HG03097 (cell line): ENCODE results near the gene HOXC9.

Source experiments
- ATAC-seq: cut with Tn5 transposase; IDR thresholded peaks from one replicate; pipeline ENCODE4 v1.9.1; 2021; ENCODE audit not compliant: unreplicated experiment, low FRiP score

Gene HOXC9

DNA sequence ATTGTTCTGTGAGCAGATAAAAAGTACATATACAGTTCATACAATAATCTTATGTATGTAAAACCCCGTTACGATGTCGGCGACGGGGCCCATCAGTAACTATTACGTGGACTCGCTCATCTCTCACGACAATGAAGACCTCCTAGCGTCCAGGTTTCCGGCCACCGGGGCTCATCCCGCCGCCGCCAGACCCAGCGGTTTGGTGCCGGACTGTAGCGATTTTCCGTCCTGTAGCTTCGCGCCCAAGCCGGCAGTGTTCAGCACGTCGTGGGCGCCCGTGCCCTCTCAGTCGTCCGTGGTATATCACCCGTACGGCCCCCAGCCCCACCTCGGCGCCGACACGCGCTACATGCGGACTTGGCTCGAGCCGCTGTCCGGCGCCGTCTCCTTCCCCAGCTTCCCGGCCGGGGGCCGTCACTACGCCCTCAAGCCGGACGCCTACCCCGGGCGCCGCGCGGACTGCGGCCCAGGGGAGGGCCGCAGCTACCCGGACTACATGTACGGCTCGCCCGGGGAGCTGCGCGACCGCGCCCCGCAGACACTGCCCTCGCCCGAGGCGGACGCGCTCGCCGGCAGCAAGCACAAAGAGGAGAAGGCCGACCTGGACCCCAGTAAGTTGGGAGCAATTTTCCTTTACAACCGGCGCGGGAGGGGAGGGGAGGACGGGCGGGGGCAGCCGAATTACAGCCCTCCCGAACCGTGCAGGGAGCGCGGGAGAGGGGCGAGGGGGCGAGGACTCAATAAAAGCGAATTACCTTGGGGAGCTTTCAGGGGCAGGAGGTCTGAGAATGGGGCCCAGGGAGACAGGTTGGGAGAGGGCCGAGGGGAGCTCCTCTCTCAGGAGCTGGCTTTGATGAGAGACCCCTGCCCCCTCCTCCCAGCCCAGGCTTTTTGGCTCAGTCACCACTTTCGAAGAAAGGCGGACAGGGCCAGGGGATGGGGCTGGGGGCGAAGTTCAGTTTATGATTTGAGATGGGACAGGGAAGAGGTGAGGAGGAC is at the start of gene HOXC9:
Gene HOXC9, plus strand, starts transcription at position 46 of the 999 bp plus-strand sequence. Its CDS starts 28 bp downstream, at position 74.
- ATAC-seq = no peak

DNA sequence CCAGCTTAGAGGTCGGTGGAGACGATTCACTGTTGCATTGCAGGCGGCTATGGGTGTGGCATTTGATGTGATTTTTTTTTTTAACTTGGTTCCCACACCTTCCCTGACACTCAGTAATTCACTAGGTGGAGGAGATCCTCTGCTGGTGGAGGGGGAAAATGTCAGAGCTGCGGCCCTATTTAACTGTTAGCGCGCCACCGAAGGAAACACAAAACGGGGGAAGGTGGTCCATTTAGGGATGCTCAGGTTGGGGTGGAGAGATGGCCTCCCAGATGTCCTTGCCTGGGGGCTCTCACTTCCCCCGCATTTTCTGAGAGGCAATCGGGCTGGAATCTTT is 49.6 kb upstream of the HOXC9 start:
- ATAC-seq = no peak

DNA sequence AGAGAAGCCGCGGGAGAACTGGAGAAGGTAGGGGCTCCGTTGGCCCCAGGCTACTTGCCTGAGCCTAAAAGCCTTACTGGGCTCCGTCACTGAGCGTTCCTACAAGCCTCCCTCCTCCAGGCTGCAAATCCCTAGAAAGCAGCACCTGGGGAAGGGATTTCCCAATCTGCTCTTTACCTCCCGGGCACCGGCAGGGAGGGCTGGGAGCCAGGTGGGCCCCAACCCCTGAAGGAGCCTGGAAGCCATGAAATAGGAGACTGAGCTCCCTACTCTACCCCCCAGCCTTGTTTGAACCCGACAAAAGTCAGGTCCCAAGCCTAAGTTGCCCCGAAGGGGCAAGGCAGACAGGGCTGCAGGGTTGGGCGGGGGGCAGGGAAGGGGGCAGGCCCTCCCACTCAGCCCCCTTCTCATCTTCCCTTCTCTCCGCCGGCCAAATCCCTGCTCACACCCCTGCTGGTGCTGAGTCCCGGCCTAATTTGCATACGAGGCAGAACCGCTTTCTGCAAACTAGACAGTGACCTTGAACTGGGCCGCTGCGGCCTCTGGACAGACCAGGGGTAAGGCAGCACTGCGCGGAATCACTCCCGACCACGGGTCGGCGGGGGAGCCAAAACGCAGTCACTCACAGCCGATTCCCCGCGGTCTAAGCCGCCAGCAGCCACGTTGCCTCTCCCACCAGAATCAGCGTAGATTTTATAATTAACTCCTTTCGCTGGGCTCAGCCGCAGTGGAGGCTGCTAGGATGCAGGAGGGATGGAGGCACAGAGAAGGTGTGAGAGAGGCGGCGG is 49.0 kb upstream of the HOXC9 start:
- ATAC-seq = no peak

DNA sequence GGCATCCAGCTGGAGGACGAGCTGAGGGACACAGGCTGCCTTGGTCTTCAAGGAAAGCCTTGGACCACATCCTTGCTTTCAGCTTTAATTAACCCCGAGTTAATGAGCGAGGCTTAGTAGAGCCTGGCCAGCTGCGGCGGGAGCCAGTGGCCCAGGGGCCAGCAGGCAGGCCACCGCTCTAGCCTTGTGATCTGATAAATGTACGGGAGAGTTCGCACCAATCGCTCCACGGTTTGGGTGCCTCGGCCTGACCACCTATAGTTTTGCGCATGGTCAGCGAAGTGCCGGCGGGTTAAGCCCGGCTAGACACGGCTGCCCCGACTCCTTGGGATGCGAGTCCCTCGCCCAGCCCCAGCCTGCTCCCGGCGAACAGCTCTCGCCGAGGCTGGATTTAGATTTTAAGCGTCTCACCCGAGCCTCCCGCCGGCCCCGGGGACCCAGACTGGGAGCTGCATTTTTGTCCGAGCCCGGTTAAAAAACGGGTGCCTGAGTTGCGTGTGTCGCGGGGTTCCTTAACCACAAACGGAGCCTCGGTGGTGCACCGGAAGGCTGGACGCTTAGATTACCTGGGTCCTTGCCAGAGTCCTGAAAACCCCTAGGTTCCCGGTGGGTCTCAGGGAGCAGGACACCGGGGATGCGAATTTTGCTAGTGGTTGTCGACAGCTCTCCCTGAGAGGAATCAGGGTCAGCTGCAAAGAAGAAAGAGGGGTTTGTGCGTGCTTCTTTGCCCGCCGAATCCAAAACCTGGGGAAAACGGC is 48.2 kb upstream of the HOXC9 start:
- no peak for ATAC-seq

DNA sequence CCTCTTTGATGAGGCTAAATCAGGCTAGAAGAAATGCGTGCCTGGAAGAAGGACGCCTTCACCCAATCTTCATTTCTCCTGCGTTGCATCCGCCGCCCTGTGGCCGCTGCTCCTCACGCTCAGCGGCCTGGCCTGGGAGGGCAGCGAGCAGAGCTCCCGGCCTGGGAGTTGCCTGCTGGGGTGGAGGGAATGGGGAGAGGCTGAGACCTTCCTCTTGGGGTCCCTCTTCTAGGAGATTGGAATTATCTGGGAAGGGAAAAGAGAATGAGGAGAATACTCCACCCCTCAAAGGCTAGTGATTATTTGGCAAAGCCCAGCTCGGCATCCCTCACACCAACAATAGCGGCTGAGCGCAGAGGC is 47.6 kb upstream of the HOXC9 start:
- ATAC-seq = no peak

DNA sequence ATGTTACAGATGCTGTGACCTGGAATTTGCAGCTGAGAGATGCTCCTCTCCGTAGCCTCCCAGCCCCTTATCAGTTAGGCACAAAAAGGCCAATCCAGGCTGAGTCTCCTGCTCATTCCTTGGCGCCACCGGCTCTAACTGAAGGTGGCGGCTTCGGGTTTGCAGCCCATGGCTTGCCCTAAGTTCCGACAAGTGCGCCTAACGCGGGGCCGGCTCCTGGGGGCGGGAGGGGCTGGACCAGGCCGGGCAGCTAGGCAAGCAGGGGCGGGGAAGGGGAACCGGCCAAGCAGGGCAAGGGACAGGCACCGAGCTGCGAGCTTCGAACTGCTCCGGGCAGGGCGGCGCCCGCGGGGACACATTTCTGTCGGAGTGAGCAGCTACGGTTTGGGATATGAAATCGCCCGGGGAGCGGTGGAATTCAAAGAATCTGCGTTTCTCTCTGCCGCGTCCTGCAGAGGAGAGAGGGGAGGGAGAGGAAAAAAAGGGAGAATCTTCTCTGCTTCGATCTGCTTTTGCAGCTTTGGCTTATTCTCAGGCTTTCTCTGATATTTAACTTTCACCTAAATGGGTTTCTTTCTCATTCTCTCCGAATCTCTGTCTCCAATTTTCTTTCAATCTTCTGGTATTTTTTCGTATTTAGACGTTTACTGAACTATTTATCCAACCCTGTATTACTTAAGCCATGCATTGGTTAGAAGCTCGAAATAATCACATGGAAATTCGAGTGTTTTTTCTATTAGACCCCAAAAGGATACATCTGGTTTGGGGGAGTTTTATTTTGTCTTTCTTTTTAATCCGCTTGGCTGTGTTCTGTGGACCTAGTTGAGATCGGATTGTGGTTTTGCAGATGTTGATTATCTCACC is 46.9 kb upstream of the HOXC9 start:
- no peak for ATAC-seq

DNA sequence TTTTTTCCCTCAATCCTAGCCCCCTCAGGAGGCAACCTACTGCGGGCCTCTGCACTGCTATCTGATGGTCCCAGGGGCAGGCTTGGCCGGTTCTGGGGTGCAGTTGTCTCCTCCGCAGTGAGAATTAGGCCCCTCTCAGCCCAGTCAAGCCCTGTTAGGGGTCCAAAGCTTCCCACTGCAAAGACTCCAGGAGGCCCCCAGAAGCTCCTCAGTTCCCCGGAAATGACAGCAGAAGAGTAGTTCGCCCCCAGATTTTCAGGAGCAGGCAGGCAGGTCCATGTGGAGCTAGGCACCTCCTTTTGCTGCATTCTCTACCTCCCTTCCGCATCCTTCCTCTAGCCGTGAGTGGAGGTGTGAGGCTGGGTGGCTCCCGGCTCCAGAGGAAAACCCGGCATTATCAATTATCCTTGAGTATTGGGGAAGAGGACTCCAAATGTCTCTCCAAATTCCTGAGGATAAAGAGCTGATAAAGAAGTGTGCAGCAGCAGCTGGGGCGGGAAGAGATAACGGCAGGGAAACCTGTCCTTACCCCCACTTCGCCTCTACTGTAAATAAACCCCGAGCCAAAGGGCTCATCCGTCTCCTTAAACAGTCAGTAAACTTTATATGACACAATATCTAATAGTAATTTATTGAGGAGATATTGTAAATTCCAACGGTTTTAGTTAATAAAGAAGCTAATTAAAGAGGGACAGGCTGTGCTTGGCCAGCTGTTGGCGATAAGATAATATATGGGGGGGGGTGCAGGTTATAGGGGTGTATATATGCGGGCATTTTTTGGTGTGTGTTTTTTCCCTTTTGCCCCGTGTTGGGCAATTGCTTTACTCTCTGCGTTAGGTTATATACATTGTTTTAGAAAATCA is 45.9 kb upstream of the HOXC9 start:
- ATAC-seq = no peak

DNA sequence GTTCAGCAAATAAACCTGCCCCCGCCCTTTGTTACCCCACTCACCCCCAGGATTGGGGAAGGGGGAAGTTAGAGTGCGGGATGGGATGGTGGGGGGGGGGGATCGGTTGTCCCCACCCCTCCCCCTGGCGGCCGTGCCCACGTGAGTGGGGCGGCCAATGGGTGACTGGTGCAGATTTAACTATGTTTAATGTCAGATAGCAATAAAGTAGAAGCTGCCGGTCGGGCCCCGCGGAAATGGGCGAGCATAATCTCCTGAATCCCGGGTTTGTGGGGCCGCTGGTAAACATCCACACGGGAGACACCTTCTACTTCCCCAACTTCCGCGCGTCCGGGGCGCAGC is 45.3 kb upstream of the HOXC9 start, which contains the start of gene HOXC12:
Gene HOXC12, plus strand, starts transcription at position 210 of the 342 bp plus-strand sequence. Its CDS starts 27 bp downstream, at position 237.
- no peak for ATAC-seq

DNA sequence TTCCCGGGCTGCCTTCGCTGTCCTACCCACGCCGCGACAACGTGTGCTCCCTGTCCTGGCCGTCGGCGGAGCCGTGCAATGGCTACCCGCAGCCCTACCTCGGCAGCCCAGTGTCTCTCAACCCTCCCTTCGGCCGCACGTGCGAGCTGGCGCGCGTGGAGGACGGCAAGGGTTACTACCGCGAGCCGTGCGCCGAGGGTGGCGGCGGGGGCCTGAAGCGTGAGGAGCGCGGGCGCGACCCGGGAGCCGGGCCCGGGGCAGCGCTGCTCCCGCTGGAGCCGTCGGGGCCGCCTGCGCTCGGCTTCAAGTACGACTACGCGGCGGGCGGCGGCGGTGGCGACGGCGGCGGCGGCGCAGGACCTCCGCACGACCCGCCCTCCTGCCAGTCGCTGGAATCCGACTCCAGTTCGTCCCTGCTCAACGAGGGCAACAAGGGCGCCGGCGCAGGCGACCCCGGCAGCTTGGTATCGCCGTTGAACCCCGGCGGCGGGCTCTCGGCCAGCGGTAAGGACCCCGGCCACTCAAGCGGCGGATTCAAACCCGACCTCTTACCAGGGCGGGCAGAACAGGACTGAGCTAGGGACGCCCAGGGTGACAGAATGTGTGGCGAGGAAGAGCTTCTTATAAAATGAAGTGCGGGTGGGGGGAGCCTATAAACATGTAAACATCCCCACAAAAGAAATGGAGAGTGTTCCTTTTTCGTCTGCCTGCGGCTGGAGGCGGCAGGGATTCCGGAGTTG is 44.8 kb upstream of the HOXC9 start:
- ATAC-seq = no peak

DNA sequence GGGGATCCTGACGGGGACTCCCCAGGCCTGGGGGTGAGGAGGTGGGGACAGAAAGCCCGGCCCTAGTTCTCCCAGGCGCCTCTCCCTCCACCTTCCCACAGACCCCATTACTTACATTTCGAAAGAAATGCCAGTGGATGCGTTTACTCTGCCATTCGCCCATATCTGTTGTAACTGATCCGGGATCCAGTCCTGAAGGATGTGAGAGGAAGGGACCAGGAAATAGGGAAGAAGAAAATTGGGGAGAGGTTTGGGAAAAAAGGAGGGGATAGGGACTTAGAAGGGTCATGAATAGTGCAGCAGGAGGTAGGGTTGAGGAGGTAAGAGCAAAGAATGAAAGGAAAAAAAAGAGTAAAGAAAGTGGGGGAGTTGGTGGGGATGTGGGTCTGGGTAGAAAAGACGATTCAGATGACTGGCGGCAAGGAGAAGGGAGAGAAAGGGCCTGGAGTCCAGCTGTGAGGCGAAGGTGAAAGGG is 44.1 kb upstream of the HOXC9 start:
- ATAC-seq = no peak

DNA sequence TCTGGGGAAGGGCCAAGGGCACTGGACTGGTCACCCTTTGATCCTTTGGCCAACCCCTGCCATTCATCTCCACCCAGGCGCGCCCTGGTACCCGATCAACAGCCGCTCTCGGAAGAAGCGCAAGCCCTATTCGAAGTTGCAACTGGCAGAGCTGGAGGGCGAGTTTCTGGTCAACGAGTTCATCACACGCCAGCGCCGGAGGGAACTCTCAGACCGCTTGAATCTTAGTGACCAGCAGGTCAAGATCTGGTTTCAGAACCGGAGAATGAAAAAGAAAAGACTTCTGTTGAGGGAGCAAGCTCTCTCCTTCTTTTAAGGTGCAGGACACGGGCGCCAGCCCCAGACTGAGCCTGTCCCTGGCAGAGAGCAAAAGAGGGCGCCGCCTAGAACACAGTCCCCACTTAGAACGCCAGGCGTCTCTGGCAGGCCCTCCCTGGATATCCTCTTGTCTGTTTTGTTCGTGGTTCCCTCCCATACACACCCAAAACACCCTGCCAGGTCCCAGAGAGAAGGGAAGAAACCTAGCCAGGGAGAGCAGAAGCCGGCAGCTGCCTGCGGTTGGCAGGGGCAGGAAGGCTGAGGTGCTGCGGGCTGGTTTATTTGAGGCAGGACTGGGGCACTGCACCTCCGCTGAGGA is 43.6 kb upstream of the HOXC9 start:
- no peak for ATAC-seq

DNA sequence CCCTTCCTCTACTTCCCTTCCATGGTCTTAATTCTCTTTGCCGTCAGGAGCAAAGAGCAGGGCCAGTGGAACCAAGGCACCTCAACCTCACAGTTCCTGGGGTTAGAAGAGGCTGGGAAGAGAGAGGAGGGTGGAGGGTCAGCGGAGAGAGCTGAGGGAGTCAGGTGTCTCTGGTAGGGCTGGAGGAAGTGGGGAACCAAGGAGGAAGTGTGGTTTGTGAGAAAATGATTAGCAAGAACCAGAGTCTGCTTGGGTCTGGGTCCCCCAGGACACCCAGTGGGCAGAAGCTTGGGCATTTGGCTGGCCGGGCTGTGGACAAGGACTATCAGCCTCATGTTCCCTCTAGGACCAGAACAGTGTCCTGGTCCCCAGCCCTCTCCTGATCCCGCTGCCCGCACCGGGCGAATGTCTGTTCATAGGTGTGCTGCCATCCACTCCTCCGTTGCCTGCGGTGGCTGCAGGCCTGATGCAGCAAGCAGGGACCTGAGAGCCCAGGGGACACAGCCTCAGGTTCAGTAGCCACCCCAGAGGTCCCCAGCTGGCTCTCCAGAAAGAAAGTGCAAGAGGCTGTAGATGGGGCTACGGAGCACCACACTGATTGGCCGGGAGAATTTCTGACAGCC is 42.9 kb upstream of the HOXC9 start:
- no peak for ATAC-seq

DNA sequence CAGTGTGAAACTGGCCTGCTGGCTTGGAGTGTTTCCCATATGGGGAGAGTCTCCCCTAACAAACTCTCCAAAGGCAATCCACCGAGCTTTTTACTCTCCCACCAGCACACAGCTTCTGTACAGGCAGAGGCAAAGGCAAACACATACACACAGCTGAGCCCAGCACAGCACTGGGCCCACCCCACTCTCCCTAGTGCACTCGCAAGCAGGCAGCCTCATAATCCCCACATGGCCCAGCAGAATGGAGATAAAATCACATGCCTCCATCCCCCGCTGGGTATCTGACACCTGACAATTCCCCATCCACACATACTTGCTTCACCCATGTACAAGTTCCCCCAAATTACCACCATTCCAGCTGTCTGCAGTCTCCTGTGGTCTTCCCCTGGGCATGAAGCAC is 41.8 kb upstream of the HOXC9 start:
- no peak for ATAC-seq

DNA sequence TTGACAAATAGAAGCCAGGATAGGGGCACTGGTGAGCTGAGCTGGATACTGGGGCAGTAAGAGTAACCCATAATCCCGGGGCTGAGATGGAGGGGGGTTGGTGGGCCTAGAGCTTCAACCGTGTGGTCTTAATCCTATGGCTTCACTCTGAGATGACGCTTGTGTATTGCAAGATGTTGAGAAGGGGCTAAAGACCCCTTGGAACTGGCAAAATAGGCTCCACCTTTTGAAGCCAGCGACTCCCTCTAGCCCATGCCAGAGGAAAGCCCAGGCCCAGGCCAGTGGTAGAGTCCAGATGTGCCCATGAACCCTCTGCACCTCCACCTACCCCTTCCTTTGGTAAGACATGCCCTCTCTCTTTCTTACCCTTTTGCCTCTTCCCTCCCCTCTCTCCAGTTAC is 40.6 kb upstream of the HOXC9 start:
- no peak for ATAC-seq

DNA sequence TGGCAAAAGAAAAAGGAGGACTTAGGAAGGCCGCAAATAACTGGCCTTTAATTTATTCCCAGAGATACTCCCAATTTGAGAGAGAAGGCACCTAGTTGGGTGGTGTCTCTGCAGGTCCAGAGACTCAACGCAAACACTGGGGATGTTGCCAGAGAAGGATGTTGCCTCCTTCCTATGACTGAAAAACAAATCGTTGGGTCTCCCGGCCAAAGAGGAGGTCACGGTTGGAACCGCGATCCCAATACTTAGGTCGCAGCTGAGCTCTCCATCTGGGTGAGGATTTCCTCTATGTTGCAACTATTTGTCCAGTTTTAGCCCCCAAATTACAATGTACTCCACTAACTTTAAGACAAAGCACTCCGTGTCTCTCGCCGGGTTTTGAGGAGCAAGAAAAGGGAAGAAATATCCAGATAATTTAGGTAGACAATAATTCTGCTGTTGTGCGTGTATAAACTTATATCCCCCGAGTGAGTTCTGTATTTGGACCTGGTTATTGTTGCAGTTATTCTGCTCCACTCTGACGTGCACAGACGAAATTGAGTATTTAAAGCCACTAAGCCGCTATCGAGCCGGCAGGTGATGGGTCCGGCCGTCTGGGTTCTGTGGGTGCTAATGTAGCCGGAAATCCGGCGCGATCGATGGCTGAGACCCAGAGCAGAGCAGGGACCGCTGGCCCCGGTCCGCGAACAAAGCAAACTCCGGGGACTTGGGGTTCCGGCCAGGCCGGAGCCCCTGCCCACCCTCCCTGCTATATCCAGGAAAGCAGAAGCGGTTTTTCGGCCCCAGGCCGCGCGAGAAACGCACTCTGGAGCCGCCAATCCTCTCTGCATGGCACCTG is 39.6 kb upstream of the HOXC9 start:
- ATAC-seq = no peak

DNA sequence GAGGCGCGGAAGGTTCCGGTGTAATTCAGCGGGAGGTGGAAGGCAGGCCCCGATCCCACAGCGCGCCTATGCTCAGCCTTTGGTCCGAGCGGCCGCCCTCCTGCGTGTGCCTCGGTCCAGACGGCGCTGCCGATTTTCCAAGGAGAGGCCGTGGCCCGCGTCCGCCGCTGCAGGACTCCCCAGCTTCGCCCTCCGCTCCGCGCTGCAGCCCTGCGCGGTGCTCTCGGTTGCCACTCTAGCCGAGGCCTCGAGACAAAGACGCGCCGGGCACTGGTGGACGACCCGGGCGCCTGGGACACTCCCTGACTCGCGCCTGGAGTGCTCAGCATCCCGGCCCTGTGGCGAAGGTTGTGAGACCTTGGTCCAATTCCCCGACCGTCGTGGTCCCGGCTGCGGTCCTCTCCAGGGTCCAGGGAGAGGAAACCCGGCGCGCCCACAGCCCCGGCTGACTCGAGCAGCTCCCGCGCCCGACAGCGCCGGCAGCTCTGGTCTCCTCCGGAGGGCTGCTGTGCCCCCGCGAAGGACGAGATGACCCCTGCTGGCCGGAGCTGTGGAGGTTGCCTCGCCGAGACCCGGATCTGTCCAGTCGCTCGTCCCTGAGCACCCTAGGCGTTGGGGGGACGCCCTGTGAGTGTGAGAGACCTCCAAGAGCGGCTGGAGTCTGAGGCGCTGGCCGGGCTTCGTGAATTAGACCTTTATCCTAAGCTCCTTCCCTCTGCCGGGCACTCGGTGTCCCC is 38.8 kb upstream of the HOXC9 start:
- no peak for ATAC-seq
